GM15510 (cell line): Measurements from ENCODE around the gene ZBTB32.

Experiments
- POLR2A ChIP-seq: IDR thresholded peaks from 3 replicates; pipeline ENCODE4 v1.6.1; 2011; ENCODE audit warnings: borderline replicate concordance; ENCODE audit not compliant: insufficient read length; ENCODE audit errors: extremely low read depth

ZBTB32 gene

GRCh38 chr19:35734889-35735288 is 30.5 kb downstream of the ZBTB32 start:
- no peak for TF ChIP-seq POLR2A

DNA sequence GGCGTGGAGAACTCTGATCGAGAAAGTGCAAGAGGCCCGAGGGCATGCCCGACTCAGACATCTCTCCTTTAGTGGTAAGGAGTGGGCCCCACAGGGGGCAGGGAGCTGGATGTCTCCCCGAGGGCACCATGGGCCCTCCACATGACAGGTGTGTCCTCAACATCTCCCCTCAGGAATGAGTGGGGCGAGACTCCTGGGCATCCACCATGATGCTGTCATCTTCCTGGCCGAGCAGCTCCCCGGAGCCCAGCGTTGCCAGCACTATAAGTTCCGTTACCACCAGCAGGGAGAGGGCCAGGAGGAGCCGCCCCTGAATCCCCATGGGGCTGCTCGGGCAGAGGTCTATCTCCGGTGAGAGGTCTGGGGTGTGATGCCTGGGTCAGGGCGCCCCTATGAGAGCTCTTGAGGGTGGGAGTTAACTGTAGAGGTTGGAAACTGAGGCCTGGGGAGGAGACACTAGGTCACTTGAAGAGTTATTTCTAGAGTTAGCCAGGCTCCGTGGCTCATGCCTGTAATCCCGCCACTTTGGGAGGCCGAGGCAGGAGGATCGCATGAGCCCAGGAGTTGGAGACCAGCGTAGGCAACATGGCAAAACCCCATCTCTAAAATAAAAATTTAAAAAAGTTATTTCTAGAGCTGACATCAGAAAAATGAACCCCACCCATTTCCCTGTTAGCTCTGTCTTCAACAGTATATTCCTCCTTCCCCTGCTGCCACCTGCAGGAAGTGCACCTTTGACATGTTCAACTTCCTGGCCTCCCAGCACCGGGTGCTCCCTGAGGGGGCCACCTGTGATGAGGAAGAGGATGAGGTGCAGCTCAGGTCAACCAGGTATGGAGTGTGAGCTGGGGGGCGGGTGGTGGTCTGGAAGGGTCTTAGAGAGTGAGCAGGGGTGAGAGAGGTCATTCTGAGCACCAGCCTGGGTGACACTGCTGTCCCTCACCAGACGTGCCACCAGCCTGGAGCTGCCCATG is 32.8 kb downstream of the ZBTB32 start:
- no peak for TF ChIP-seq POLR2A

DNA sequence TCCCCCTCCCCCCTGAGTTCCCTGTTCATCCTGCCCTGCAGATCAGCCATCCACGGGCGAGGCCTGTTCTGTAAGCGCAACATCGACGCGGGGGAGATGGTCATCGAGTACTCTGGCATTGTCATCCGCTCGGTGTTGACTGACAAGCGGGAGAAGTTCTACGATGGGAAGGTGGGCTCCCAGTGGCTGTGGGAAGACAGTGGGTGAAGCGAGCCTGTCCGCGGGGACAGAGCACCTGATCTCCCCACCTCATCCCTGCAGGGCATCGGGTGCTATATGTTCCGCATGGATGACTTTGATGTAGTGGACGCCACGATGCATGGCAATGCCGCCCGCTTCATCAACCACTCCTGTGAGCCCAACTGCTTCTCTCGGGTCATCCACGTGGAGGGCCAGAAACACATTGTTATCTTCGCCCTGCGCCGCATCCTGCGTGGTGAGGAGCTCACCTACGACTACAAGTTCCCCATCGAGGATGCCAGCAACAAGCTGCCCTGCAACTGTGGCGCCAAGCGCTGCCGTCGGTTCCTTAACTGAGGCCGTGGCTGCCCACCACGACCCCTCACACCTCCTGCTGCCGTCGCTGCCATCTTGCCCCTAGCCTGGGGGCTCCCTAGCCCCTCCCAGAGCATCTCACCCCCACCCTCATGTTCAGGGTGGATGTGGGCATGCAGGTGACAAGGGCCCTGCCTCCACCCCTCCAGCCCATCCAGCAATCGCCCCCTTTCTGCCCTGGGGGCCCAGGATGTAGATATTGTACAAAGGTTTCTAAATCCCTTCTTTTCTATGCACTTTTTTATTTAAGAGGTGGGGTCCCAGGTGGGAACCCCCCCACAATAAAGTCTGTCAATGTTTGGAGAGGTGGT is 33.9 kb downstream of the ZBTB32 start:
- TF ChIP-seq POLR2A = no peak

DNA sequence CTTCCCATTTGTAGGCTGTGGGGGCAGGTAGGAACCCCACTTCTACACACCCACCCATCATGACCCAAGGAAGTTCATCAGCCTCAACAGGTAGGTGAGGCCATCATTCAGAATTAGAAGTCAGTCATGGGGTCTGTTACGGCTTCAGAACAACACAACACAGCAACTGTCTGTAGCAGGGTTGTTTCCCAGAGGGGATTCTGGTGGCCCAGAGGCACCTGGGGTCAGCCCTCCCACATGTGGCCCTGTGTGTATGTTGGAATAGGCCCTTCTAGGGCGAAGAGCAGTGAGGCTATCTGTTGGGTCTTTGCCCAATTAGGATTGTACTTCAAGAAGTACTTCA is 34.5 kb downstream of the ZBTB32 start:
- TF ChIP-seq POLR2A = no peak

GRCh38 chr19:35739275-35740107 is 35.1 kb downstream of the ZBTB32 start:
- TF ChIP-seq POLR2A = no peak

GRCh38 chr19:35740108-35740422 is 35.7 kb downstream of the ZBTB32 start:
- no peak for TF ChIP-seq POLR2A

- TF ChIP-seq POLR2A = peak; percentile 73
Observed at GRCh38 chr19:35740423-35741202, 36.3 kb downstream of the ZBTB32 start.

GRCh38 chr19:35741203-35741515 is 36.8 kb downstream of the ZBTB32 start:
- no peak for TF ChIP-seq POLR2A

DNA sequence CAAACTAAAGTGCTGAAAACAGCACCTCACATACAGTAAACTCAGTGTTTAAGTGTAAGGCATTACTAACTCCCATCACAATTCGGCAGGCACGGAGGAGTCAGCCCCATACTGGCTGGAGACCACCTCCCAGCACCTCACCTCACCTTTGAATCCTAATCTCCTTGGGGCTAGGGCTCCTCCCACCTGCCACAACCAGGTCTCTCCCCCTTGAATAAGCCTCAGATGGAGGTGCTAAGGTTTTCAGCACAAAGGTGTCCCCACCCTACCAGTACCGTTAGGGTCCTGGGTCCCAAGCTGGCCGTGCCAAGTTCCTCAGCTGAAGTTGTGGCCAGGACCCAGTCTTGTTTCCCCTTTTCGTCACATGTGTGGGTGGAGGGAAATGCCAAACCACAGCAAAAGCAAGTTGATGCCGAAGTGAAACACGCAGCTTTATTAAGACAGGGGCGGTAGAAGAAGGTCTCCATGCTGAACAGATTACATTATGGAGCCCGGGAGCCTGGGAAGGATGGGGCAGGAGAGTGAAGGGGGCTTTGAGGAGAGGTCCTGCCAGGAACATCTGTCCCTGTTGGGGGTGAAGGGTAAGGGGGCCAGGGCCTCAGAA is 37.9 kb downstream of the ZBTB32 start, which contains the start of gene IGFLR1:
TSS of gene IGFLR1 (minus strand) at position 332 of the 604 bp plus-strand sequence. CDS start 1,272 bp downstream, outside the sequence.
- TF ChIP-seq POLR2A = peak; percentile 51

DNA sequence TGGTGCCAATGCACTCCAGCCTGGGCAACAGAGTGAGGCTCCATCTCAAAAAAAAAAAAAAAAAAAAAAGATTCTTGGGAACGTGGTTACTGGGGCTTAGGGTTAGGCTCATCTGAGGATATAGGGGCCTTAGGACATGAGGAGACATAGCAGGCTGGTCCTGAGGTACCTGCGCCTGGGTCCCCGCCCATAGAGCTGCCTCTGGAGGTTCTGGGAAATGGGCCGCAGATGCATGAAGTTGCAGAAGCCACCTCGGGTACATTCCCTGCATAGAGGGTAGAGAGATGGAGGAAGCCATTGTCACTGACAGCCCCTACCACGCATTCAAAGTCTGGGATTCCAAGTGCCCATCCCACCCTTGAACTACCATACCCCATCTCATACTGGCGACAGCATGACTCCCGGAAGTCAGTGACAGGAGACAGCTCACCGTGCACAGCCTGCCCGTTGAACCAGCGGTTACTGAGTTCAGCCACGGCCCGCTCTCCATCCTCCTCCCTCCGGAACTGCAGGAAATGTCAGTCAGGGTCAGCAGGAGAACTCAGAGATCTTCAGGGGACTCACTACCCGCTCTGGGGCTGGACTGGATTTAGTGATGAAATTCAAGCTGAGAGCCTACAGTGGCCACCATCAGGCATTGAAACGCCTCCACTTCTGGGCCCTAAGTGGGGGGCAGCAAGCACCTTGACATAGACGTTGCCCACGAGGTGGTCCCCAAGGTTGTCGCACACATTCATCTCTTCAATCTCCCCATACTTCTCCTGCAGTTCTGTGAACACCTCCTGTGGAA is 39.5 kb downstream of the ZBTB32 start:
- TF ChIP-seq POLR2A = no peak

DNA sequence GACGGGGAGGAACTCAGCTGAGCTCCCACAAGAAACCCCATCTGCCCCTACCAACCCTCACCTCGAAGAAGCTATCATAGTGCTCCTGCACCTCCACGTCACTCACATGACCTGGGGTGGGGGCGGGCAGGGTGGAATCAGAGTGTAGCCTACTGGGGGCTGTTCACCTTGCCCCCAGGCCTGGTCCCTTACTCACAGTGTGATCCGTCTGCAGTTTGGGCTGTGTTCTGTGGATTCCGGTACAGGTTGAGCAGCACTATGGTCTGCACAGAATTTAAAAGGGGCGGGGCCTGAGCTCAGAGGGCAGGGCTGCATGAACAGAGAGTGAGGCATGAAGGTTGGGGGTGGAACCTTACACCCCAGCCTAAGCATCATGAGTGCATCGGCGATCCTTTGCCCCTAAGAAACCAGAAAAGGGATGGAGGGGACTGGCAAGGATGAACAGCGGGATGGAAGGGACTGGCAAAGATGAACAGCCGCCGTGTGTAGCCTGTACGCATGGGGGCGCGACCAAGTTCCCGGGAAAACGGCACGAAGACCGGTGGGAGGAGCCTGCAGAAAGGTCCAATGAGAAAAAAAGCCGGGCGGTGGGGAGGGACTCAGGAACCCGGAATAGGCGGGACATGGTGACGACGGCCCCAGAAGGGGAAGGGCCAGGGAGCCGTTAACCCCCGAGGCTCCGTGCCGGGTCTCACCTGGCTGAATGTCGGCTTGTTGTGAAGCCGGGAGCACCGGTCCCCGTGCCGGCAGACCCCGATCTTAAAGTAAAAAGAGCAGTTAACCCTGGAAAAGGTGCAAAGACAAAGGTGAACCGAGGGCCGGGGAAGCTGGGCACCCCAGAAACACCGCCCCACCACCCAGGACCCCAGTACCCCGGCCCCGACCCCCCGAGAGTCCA is 40.3 kb downstream of the ZBTB32 start:
- peak; percentile 84 for TF ChIP-seq POLR2A
